ENCODE results near the gene SPATA9. TPM values are rescaled to one million over a fixed set of nuclear protein-coding genes. Genes with fewer than 3 reads are reported as not detected.

Gene SPATA9
- total RNA-seq, 1 donor from 2014 or later: not detected

DNA sequence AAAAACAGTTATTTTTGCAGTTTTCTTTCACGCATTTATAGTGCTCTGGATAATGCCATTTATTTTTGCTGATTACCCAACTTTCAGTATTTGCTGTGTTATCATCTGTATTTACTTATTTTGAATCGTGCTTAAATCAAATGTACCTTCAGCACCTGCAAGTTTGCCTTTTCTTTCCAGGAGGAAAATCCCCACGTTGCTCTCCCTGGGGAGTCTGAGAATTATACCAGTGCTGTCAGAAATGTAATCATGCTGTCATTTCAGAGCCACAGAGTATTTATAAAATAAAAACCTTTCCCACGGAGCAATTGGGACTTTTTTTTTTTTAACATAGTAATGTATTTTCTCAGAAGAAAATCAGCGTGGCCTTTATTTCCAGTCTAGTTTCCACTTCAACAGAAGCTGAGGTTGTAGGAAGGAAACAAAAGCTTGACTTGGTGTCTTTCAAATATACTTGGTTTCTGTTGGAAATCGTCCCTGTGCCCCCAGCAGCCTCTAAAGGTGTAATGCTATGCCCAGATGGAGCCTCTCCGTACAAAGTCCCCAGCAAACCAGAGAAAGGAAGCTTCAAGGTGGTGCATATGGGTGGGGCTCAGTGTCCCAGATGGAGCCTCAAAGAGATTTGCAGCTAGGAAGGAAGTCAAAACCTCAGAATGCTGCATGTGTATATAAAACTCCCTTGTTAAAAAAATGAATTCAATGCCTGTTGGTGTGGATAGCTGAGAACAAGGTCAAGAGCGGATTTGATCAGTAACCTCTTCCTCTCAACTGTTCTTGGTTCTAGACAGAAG lies 60.8 kb downstream of the SPATA9 start:
- DNase-seq (ENCODE audit: extremely low read depth, low read depth, low spot score): no peak

GRCh38 chr5:95620870-95621838 lies 61.6 kb downstream of the SPATA9 start:
- no peak for DNase-seq (ENCODE audit: extremely low read depth, low read depth, low spot score)

DNA sequence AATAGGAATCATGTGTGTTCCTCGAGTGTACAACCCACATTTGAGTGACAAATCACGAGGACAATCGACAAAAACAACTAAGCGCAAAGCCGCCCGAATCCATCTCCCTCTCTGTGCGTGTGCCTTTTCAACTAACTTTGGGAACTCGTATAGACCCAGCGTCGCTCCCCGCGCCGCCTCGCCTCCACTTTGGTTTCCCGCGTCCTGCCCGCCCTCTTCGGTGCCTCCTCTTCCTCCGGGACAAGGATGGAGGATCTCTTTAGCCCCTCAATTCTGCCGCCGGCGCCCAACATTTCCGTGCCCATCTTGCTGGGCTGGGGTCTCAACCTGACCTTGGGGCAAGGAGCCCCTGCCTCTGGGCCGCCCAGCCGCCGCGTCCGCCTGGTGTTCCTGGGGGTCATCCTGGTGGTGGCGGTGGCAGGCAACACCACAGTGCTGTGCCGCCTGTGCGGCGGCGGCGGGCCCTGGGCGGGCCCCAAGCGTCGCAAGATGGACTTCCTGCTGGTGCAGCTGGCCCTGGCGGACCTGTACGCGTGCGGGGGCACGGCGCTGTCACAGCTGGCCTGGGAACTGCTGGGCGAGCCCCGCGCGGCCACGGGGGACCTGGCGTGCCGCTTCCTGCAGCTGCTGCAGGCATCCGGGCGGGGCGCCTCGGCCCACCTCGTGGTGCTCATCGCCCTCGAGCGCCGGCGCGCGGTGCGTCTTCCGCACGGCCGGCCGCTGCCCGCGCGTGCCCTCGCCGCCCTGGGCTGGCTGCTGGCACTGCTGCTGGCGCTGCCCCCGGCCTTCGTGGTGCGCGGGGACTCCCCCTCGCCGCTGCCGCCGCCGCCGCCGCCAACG lies 62.5 kb downstream of the SPATA9 start, which contains the start of gene GPR150:
GPR150 (plus strand) TSS at position 58 of the 840 bp plus-strand sequence; CDS start at position 247, 189 bp downstream.
- DNase-seq (ENCODE audit: extremely low read depth, low read depth, low spot score): no peak

GRCh38 chr5:95619514-95620029 lies 63.2 kb downstream of the SPATA9 start:
- DNase-seq (ENCODE audit: extremely low read depth, low read depth, low spot score): no peak

DNA sequence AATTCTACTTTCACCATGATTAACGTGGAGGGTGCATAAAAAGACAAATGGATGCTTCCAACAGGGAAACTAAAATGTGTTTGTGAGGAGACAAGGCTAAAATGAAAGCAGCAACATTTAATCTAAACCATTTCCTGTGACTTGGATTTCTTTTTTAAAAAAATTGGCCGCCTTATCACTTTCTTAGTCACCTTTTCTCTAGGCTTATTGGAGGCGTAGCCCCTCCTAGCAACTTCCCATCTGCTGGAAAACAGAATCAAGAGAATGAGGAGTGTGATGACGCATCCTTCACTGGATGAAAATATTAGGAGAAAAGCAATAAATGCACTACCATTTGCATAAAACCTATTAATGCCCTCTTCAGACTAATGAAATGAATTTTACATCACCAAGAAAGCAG lies 63.7 kb downstream of the SPATA9 start:
- no peak for DNase-seq (ENCODE audit: extremely low read depth, low read depth, low spot score)

- DNase-seq (ENCODE audit: extremely low read depth, low read depth, low spot score): no peak
Observed at GRCh38 chr5:95617057-95617456, 65.7 kb downstream of the SPATA9 start.

DNA sequence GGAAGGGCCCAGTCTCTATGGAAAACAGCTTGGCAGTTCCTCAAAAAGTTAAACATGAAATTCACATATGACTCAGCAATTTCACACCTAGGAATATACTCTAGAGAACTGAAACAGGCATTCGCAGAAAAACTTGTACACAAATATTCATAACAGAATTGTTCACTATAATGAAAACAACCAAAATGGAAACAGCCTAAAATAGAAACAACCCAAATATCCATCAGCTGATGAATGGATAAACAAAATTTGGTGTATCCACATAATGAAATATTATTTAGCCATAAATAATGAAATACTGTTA lies 67.7 kb downstream of the SPATA9 start:
- no peak for DNase-seq (ENCODE audit: extremely low read depth, low read depth, low spot score)

- DNase-seq (ENCODE audit: extremely low read depth, low read depth, low spot score): no peak
Observed at GRCh38 chr5:95613514-95613913, 69.3 kb downstream of the SPATA9 start.

DNA sequence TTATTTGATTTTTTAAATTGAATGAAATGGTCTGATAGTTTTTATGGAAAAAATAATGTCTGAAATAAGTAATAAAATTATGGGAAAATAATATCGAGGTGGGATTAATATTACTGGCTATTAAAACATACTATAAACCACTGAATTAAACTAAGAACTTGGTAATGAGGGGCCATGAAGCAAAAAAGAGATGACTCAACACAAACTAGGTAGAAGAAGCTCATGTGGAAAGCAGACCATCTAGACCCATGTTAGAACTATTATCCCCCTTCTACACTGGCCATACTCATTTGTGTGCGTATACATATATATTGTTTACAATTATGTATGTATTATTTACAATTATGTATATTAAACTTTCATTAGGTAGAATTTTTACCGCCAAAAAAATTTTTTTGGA lies 71.4 kb downstream of the SPATA9 start:
- no peak for DNase-seq (ENCODE audit: extremely low read depth, low read depth, low spot score)

- no peak for DNase-seq (ENCODE audit: extremely low read depth, low read depth, low spot score)
Observed at GRCh38 chr5:95610546-95610945, 72.2 kb downstream of the SPATA9 start.

- DNase-seq (ENCODE audit: extremely low read depth, low read depth, low spot score): no peak
Observed at GRCh38 chr5:95609711-95610110, 73.1 kb downstream of the SPATA9 start.

Other genes starting within 250 kb of the SPATA9 start
- gene SKIC3, start 128.0 kb downstream of the SPATA9 start, total RNA-seq: 78.6 and 79.1 TPM in 2 replicates
- 7.5 and 11.9 TPM in 2 replicates for gene ARSK, start 127.9 kb downstream of the SPATA9 start, total RNA-seq
- gene GPR150, start 62.9 kb downstream of the SPATA9 start, total RNA-seq: 0.10 and 0.82 TPM in 2 replicates
- gene RFESD, start 36.2 kb downstream of the SPATA9 start, total RNA-seq: 0.29 and 2.9 TPM in 2 replicates
- 43.9 and 47.1 TPM in 2 replicates for gene RHOBTB3, start 48.3 kb upstream of the SPATA9 start, total RNA-seq
- 36.3 and 64.0 TPM in 2 replicates for gene GLRX, start 139.7 kb upstream of the SPATA9 start, total RNA-seq